Hippocampal formation (tissue), 2 donors: ENCODE results near the gene PEX6.
"Not testable (repeated sequence)": the region's sequence is repeated elsewhere in the genome, so short reads cannot be mapped to it uniquely, and the experiment has no call there.

ENCODE experiments used
- DNase-seq, 2 donors: peaks; one replicate each; lab custom pipeline; 2025; lab: John Stamatoyannopoulos, UW

The PEX6 gene

GRCh38 chr6:43001843-43002242 lies 22.9 kb upstream of the PEX6 start:
- DNase-seq, result no peak

- DNase-seq, result not testable (repeated sequence)
These were observed 19.2 kb upstream of the PEX6 start for GRCh38 chr6:42998205-42998604.

GRCh38 chr6:42996513-42996912 lies 17.5 kb upstream of the PEX6 start:
- DNase-seq, result no peak

- DNase-seq, result no peak
These were observed 14.5 kb upstream of the PEX6 start for GRCh38 chr6:42993445-42993844.

- no peak for DNase-seq
These were observed 10.9 kb upstream of the PEX6 start for GRCh38 chr6:42989923-42990322.

- DNase-seq, result no peak
These were observed 9.6 kb upstream of the PEX6 start for GRCh38 chr6:42988486-42989020.

- DNase-seq, result no peak
These were observed 8.8 kb upstream of the PEX6 start for GRCh38 chr6:42987533-42988451.

- no peak for DNase-seq
These were observed 6.0 kb upstream of the PEX6 start for GRCh38 chr6:42984924-42985475.

GRCh38 chr6:42984001-42984923 lies 5.3 kb upstream of the PEX6 start, which contains the start of gene PPP2R5D:
TSS of gene PPP2R5D (plus strand) at chr6:42984570. CDS start at chr6:42984678, 108 bp downstream.
- peak; percentile 98 to 100 for DNase-seq

- no peak for DNase-seq
These were observed 2.9 kb upstream of the PEX6 start for GRCh38 chr6:42981836-42982235.

- no peak for DNase-seq
These were observed 669 bp upstream of the PEX6 start for GRCh38 chr6:42979523-42980177.

- DNase-seq, result no peak
These were observed 518 bp downstream of the PEX6 start for GRCh38 chr6:42978487-42978838.

- no peak for DNase-seq
These were observed 4.0 kb downstream of the PEX6 start for GRCh38 chr6:42974919-42975505.

- no peak for DNase-seq
These were observed 5.1 kb downstream of the PEX6 start for GRCh38 chr6:42973926-42974325.

GRCh38 chr6:42971746-42972327 lies 7.1 kb downstream of the PEX6 start:
- peak in 1 of 2 donors; percentile 6 for DNase-seq

- DNase-seq, result no peak
These were observed 7.9 kb downstream of the PEX6 start for GRCh38 chr6:42970871-42971612.

GRCh38 chr6:42969934-42970333 lies 9.0 kb downstream of the PEX6 start:
- DNase-seq, result no peak

GRCh38 chr6:42969431-42969830 lies 9.6 kb downstream of the PEX6 start:
- DNase-seq, result no peak

- no peak for DNase-seq
These were observed 10.2 kb downstream of the PEX6 start for GRCh38 chr6:42968783-42969182.

GRCh38 chr6:42968126-42968701 lies 10.8 kb downstream of the PEX6 start:
- DNase-seq, result no peak
